A549 (cell line): ENCODE results near the gene ZXDC. TPM values are rescaled to one million over a fixed set of nuclear protein-coding genes. Genes with fewer than 3 reads are reported as not detected.

Experiments
- ATAC-seq, 2 experiments: fragments of 200-7000 bp in 1 of 2; fragments of >200 bp in 1 of 2; cut with Nextera tagmentation in 1 of 2; cut with Tn5 transposase in 1 of 2; 3 replicates each; pipeline versions ENCODE4 v1.8.0 to v1.9.1; 2018 to 2020; ENCODE audit warnings: mild to moderate bottlenecking in 1 of 2, moderate library complexity in 1 of 2
- CTCF ChIA-PET: fragments of 300-600 bp; sonication (Branson Sonifier 250); formaldehyde crosslinking; extraction: SDS; loops from one replicate; lab custom pipeline; 2021; ENCODE audit warnings: antibody characterized with exemption, inconsistent platforms; lab: Yijun Ruan, JAX
- POLR2A ChIA-PET: fragments of 350-600 bp; formaldehyde crosslinking; extraction: SDS; loops from one replicate; lab custom pipeline; 2021; ENCODE audit warnings: antibody characterized with exemption, inconsistent platforms; lab: Yijun Ruan, JAX
- DNase-seq, 2 experiments: peaks; one replicate each; pipeline versions ENCODE4 v3.0.0 to v3.0.0-alpha.2; 2011 to 2016; ENCODE audit warnings: low read depth in 1 of 2, low spot score in 1 of 2
- FAIRE-seq: peaks from 2 replicates; lab custom pipeline; 2011; peaks lifted over from hg19 to GRCh38; lab: Jason Lieb, UNC
- H3K27ac ChIP-seq, 2 experiments: fragments of >200 bp; sonication (Bioruptor Twin); formaldehyde crosslinking; 3 replicates each; pipeline ENCODE4 v1.5.1; 2016 to 2017
- H3K4me1 ChIP-seq: fragments of >200 bp; sonication (Bioruptor Twin); formaldehyde crosslinking; 3 replicates; pipeline ENCODE4 v1.6.1; 2016
- H3K4me2 ChIP-seq: fragments of >200 bp; sonication (Bioruptor Twin); formaldehyde crosslinking; 3 replicates; pipeline ENCODE4 v1.6.1; 2016
- H3K4me3 ChIP-seq: fragments of >200 bp; sonication (Bioruptor Twin); formaldehyde crosslinking; 3 replicates; pipeline ENCODE4 v1.5.1; 2016
- H3K9me3 ChIP-seq: fragments of >200 bp; sonication (Bioruptor Twin); formaldehyde crosslinking; 3 replicates; pipeline ENCODE4 v1.6.1; 2016
- BHLHE40 ChIP-seq: IDR thresholded peaks from 2 replicates; pipeline ENCODE4 v1.6.1; 2012; ENCODE audit warnings: low read depth, low read length, inconsistent platforms
- CEBPB ChIP-seq, 2 experiments: fragments of >200 bp in 1 of 2; sonication (Bioruptor Twin) in 1 of 2; formaldehyde crosslinking in 1 of 2; IDR thresholded peaks; 2 replicates each; pipeline ENCODE4 v1.6.1; 2012 to 2016
- CHD4 ChIP-seq: fragments of 200-600 bp; sonication (generic); IDR thresholded peaks from 2 replicates; pipeline ENCODE4 v1.6.1; 2016; ENCODE audit warnings: antibody characterized with exemption, mild to moderate bottlenecking, borderline replicate concordance
- CTCF ChIP-seq: fragments of >200 bp; sonication (Bioruptor Twin); formaldehyde crosslinking; IDR thresholded peaks from 3 replicates; pipeline ENCODE4 v1.5.1; 2016
- EHMT2 ChIP-seq: fragments of 200-600 bp; sonication (generic); IDR thresholded peaks from 2 replicates; pipeline ENCODE4 v1.6.1; 2016; ENCODE audit warnings: antibody characterized with exemption, low read depth, mild to moderate bottlenecking, moderate library complexity
- GATA3 ChIP-seq: IDR thresholded peaks from 2 replicates; pipeline ENCODE4 v1.6.1; 2012; ENCODE audit warnings: borderline replicate concordance
- JUN ChIP-seq, 2 experiments: fragments of >200 bp; sonication (Bioruptor Twin); formaldehyde crosslinking; IDR thresholded peaks; 2 replicates in 1 of 2; 3 replicates in 1 of 2; pipeline ENCODE4 v1.6.1; 2016 to 2017
- JUNB ChIP-seq: fragments of >200 bp; sonication (Bioruptor Twin); formaldehyde crosslinking; IDR thresholded peaks from 2 replicates; pipeline ENCODE4 v1.6.1; 2016
- KDM1A ChIP-seq: fragments of 200-600 bp; sonication (generic); IDR thresholded peaks from 2 replicates; pipeline ENCODE4 v1.6.1; 2016; ENCODE audit warnings: low read depth, mild to moderate bottlenecking
- MAFK ChIP-seq: fragments of 450-650 bp; IDR thresholded peaks from 2 replicates; pipeline ENCODE4 v1.6.1; 2014; ENCODE audit not compliant: partially characterized antibody
- MYC ChIP-seq: IDR thresholded peaks from 2 replicates; pipeline ENCODE4 v1.6.1; 2012; ENCODE audit warnings: mild to moderate bottlenecking, inconsistent platforms, low read length, improper control_type of control experiment, borderline replicate concordance
- NFE2L2 ChIP-seq: fragments of 150-350 bp; conservative IDR thresholded peaks from 2 replicates; pipeline ENCODE4 v1.6.1; 2014; ENCODE audit warnings: low read length
- NPAS2 ChIP-seq: fragments of 250-450 bp; sonication (Bioruptor Pico); IDR thresholded peaks from 2 replicates; pipeline ENCODE4 v1.8.0; 2022; ENCODE audit warnings: mild to moderate bottlenecking, moderate library complexity, borderline replicate concordance
- POLR2A ChIP-seq: IDR thresholded peaks from 2 replicates; pipeline ENCODE4 v1.6.1; 2012; ENCODE audit warnings: mild to moderate bottlenecking, low read length
- RAD21 ChIP-seq, 2 experiments: fragments of >200 bp in 1 of 2; sonication (Bioruptor Twin) in 1 of 2; formaldehyde crosslinking in 1 of 2; IDR thresholded peaks in 1 of 2; conservative IDR thresholded peaks in 1 of 2; 2 replicates in 1 of 2; 3 replicates in 1 of 2; pipeline ENCODE4 v1.6.1; 2012 to 2018; ENCODE audit warnings: inconsistent platforms in 1 of 2
- RFX5 ChIP-seq: fragments of 450-650 bp; IDR thresholded peaks from 2 replicates; pipeline ENCODE4 v1.7.1; 2014; ENCODE audit warnings: antibody characterized with exemption, mild to moderate bottlenecking, moderate library complexity
- ZC3H11A ChIP-seq: fragments of 450-650 bp; IDR thresholded peaks from 2 replicates; pipeline ENCODE4 v1.6.1; 2014; ENCODE audit warnings: antibody characterized with exemption, mild to moderate bottlenecking
- ZNF302 ChIP-seq: fragments of 250-450 bp; sonication (Bioruptor Pico); IDR thresholded peaks from 2 replicates; pipeline ENCODE4 v1.9.0; 2021; ENCODE audit warnings: inconsistent platforms, mild to moderate bottlenecking, moderate library complexity
- WGBS: methylation state at CpG from one replicate; pipeline ENCODE4 v1.1.6; 2017; ENCODE audit errors: missing lambda C conversion rate; 5-methylcytosine and 5-hydroxymethylcytosine counted together
- polyA plus RNA-seq, 4 experiments: library from polyadenylated mRNA; depleted of rRNA in 3 of 4; stranded (reverse); fragments of >200 nt; fragmentation: RNase III in 1 of 4; extraction: RNeasy Plus Mini Kit Qiagen cat#74134 plus additional on column Dnase treatment in 1 of 4; gene quantifications; 2 replicates in 3 of 4; 3 replicates in 1 of 4; pipeline ENCODE4 v1.2.3, GENCODE V29; 2011 to 2017

Gene ZXDC
- polyA plus RNA-seq, 2 of the 4 experiments (the other 2 are of a cell fraction) = 6.0 to 8.5 TPM

- 91% methylated on average over 16 of the region's 18 CpGs for WGBS
- CTCF ChIA-PET = interaction anchor here (1.1 kb wide), 1 partner anchor 10 kb away, joined by 4 read pairs; no protein-coding TSS in a partner anchor
These were observed 38.6 kb downstream of the ZXDC start for GRCh38 chr3:126436826-126437717.

GRCh38 chr3:126435456-126436315 is 40.0 kb downstream of the ZXDC start:
- ChIA-PET POLR2A (no interaction called here), CTCF (no interaction called here)
- Histone ChIP-seq H3K4me2 (no peak overlapping the region), H3K27ac (no peak overlapping the region), H3K4me3 (no peak overlapping the region), H3K9me3 (no peaks in the 10 kb centered on the region), H3K4me1 (no peaks in the 10 kb centered on the region)
- TF ChIP-seq NFE2L2 (no peak), MAFK (no peak), MYC (no peak)
- DNase-seq = no peak
- no peak for ATAC-seq
- FAIRE-seq = no peak
- 94% methylated on average over 11 of the region's 14 CpGs for WGBS

More at GRCh38 chr3:126436826-126437717, 38.6 kb downstream of the ZXDC start:
- Histone ChIP-seq H3K4me3 (no peak overlapping the region), H3K4me1 (no peaks in the 10 kb centered on the region), H3K9me3 (no peaks in the 10 kb centered on the region), H3K4me2 (no peak overlapping the region), H3K27ac (no peak overlapping the region)
- FAIRE-seq (no peak), DNase-seq (no peak), ATAC-seq (no peak)
- POLR2A ChIA-PET = no interaction called here
- no peak for TF ChIP-seq ZC3H11A
- no peak for TF ChIP-seq JUNB
- no peak for TF ChIP-seq GATA3
- no peak for TF ChIP-seq EHMT2
- no peak for TF ChIP-seq RAD21 (conservative IDR thresholded peaks at IDR 0.05 in 1 of 2, IDR thresholded peaks at IDR 0.05 in 1 of 2)
- no peak for TF ChIP-seq CTCF
- TF ChIP-seq NPAS2 (CRISPR knock-in tag) = no peak
- TF ChIP-seq CHD4 = no peak
- no peak for TF ChIP-seq POLR2A
- TF ChIP-seq RFX5 = no peak
- no peak for TF ChIP-seq ZNF302
- no peak for TF ChIP-seq KDM1A

GRCh38 chr3:126434931-126435411 is 40.7 kb downstream of the ZXDC start:
- no peak for FAIRE-seq
- no peak for DNase-seq
- Histone ChIP-seq H3K9me3 (no peaks in the 10 kb centered on the region), H3K27ac (no peak overlapping the region), H3K4me2 (no peak overlapping the region), H3K4me3 (no peak overlapping the region), H3K4me1 (no peaks in the 10 kb centered on the region)
- TF ChIP-seq CEBPB (IDR thresholded peaks at IDR 0.05) = no peak
- no peak for TF ChIP-seq BHLHE40
- no peak for TF ChIP-seq JUN (IDR thresholded peaks at IDR 0.05)
- TF ChIP-seq NPAS2 (CRISPR knock-in tag) = no peak
- no peak for ATAC-seq
- WGBS = 95% methylated on average over 4 of the region's 8 CpGs
- POLR2A ChIA-PET = no interaction called here
- CTCF ChIA-PET = no interaction called here
